HG03025 (cell line): ENCODE data around the gene SEMA3B.
"Not testable (repeated sequence)": the region's sequence is repeated elsewhere in the genome, so short reads cannot be mapped to it uniquely, and the experiment has no call there.

Source experiments
- ATAC-seq: cut with Tn5 transposase; IDR thresholded peaks from one replicate; pipeline ENCODE4 v1.9.1; 2021; ENCODE audit warnings: mild to moderate bottlenecking, moderate library complexity; ENCODE audit not compliant: unreplicated experiment, low FRiP score

SEMA3B gene

DNA sequence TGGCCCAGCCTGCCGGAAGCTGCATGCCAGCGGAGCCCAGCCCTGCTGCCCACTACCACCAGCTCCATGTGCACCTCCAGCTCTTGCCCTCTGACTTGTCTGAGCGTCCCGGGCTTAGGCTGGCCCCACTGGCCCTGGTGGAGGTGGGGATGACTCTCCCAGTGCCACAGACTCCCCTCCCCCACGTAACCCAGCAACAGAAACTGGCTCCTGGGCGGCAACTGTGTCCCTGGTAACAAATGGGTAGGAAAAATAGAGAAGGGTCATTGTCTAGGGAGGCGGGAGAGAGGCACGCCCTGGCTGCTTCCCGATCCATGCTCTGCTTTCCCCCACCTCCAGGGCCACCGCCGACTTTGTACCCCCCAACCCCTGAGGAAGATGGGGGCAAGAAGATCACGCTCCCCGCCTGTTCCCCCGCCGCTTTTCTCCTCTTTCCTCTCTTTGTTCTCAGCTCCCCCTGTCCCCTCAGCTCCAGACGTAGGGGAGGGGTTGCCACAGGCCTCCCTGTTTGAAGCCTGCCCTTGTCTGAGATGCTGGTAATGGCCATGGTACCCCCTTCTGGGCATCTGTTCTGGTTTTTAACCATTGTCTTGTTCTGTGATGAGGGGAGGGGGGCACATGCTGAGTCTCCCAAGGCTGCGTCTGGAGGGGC lies 10.8 kb upstream of the SEMA3B start:
- ATAC-seq = no peak

- ATAC-seq = no peak
These were observed 10.0 kb upstream of the SEMA3B start for GRCh38 chr3:50258979-50259378.

DNA sequence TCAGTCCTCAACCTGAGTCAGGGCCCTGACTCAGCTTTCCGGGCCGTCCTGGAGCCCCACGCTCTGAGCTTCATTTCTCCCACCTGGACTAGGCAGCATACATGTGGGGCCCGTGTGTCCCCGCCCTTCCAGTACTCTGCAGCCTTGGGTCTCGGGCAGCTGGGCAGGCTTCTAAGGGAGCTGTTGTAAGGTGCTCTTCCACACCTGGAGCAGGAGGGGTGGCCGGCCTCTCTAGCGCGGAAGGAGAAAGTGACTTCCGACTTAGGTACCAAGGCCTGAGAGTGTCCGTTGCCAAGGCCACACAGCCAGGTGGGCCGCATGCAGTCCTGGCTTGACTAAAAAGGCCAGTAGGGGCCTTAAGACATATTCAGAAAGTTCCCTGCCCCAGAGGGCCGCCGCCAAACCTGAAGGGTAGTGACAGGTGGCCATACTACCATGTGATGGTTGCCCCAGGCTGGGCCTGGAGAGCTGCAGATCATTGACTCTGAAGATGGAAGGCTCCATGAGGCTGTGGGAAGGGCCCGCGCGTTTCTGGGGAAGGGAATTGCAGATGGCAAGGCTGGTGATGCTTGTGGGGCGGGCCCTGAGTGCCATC lies 9.4 kb upstream of the SEMA3B start:
- ATAC-seq = no peak

DNA sequence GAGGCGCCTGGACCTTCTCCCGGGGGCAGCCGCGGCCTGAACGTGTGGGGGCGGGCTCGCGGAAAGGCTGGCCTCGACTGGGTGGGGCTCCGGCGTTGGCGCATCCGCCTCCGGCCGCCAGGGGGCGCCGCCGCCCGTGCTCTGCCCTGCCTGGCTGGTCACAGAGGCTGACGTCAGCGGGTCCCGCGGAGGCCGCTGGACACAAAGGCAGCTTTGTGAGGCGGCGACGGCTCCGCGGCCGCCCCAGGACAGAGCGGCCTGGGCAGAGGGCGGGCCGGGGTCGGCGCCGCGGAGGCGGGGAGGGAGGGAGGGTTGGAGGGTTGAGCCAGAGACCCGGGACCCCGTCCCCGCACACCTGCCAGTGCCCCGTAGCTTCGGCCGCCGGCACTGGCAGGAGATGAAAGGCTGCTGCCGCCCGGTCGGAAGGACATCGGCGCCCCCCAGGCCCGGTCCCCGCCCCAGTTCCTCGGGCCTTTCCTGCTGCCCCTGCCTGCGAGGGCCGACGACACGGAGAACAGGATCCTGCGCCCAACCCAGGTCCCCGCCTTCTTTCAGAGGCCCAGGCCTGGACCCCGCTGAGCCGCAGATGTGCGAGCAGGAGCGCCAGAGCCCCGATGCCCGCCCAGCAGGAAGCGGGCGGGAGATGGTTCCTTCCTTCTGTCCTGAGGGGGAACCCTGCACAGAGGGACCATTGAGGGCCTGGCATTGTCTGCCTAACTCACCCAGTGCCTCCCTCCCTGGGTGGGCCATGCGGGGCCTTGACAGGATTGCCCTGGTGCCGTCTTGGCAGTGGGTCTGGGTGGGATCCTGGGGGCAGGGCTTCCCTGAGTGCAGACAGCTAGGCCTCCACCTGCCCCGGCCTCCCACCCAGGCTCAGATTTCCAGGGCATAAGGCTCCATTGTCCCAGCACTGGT lies 8.7 kb upstream of the SEMA3B start:
- peak; percentile 73 for ATAC-seq

DNA sequence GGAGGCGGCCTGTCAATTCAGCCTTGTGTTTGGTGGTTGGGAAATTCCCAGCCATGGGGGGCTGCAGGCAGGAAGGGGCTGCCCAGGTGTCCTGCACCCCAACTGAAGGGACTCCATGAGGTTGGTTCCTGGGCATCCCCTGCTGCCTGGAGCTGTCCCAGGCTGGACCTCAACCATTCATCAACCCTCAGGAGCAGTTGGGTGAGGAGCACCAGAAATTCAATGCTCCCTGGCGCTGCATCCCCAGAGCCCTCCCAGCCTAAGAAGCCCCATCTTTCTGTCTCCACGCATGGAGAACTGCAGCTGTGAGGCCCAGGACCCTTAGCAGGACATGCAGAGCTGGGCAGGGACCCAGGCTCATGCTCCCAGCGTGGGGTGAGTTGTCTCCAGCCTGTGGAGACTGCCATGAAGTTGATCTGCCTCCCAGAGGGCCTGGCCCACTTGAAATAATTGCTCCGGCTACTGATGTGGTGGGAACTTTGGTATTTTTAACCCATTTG lies 8.0 kb upstream of the SEMA3B start:
- ATAC-seq = no peak

GRCh38 chr3:50261505-50261904 lies 7.4 kb upstream of the SEMA3B start:
- no peak for ATAC-seq

- ATAC-seq = not testable (repeated sequence)
These were observed 6.7 kb upstream of the SEMA3B start for GRCh38 chr3:50262200-50262599.

DNA sequence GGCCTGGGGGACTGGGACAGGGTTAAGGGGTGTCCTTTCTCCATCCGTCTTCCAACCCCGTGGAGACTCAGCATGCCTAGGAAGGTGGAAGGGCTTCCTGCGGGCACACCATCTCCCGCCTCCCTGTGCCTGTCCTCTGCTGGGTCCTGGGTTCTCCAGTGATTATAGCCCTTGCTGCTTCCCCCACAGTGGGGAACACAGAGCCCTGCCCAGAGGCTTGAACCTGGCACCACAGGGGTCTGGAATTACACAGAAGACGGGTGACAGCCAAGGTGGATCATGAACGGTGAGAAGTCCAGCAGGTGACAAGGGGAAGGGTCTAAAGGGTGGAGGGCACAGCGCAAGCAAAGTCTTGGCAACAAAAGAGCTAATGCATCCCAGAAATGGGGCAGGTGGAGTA lies 6.2 kb upstream of the SEMA3B start:
- no peak for ATAC-seq

DNA sequence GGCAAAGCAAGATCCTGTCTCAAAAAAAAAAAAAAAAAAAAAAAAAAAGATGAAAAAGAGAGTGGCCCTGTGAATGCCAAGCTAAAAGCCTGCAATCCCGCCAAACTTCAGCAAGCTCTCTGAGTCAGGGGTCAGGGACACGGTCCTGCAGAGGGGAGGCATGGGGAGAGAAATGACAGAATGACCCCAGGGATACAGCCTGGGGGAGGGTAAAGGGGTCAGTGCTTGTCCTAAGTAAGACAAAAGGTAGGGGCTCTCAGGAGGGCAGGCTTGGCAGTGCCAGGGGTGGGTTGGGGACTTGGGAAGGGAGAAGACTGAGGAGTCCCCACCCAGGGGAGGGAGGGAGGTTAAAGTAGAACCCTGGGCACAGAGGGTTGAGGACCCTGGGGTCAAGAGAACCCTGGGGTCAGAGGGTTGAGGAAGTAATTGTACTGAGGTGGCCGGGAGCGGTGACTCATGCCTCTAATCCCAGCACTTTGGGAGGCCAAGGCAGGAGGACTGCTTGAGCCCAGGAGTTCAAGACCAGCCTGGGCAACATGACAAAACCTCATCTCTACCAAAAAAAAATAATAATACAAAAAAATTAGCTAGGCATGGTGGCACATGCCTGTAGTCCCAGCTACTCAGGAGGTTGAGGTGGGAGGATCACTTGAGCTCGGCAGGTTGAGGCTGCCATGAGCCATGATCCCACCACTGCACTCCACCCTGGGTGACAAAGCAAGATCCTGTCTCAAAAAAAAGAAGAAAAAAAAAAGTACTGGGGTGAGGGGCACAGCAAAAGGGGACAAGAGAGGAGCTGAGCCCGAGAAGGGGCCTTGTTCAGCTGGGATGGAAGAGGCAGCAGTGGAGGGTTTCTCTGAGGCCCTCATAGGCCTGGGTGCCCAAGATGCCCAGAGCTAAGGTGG lies 5.2 kb upstream of the SEMA3B start:
- ATAC-seq = no peak

DNA sequence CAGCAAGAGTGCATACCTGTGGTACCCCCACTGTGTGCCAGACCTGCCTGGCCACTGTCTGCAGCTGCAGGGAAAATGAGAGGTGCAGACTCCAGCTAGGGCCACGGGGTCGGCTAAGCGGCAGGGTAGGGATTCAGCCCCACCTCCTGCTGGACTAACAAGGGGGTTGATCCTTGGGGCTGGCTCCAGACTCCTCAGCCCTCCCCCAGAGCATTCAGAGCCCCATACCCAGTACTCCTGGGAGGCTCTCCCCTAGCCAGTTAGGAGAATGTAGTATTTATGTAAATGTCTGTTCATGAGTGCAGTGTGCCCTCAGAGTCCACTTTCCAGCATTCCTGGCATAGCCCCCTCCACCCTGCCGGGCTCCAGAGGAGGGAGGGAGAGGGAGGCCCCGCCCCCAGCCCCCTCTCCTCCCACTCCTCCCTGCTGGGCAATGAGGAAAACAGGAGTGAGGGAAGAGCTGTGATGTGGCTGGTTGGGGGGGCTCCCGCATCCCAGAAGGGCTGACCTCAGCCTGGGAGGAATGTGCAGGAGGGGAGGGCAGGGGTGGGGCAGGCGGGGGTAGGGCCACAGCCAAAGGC lies 4.5 kb upstream of the SEMA3B start:
- ATAC-seq = no peak

DNA sequence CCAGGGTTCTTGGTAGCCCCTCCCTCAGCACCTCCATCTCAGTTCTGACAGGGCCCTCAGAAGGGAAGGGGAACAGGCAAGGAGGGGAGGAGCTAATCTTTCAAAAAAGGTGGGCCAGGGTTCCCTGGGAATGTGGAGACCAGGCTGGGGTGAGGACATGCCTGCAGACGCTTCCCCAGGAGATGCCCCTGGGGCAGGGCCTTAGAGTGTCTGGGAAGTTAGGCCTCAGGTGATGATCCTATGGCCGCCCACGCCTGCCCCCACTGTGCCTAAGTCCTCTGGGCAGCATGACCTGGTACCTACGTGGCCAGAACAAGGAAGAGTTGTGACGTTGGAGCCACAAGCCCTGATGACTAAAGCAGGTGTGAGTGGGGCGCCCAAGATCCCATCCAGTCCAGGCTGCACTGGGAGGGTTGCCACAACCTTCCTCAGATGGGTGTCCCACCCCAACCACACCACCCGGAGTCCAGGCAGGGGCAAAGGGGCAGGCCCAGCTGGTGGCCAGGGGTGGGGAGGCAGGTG lies 3.9 kb upstream of the SEMA3B start:
- ATAC-seq = no peak

GRCh38 chr3:50265571-50265970 lies 3.4 kb upstream of the SEMA3B start:
- ATAC-seq = no peak

GRCh38 chr3:50266017-50266416 lies 2.9 kb upstream of the SEMA3B start:
- ATAC-seq = no peak

- ATAC-seq = no peak
These were observed 2.1 kb upstream of the SEMA3B start for GRCh38 chr3:50266836-50267235.

DNA sequence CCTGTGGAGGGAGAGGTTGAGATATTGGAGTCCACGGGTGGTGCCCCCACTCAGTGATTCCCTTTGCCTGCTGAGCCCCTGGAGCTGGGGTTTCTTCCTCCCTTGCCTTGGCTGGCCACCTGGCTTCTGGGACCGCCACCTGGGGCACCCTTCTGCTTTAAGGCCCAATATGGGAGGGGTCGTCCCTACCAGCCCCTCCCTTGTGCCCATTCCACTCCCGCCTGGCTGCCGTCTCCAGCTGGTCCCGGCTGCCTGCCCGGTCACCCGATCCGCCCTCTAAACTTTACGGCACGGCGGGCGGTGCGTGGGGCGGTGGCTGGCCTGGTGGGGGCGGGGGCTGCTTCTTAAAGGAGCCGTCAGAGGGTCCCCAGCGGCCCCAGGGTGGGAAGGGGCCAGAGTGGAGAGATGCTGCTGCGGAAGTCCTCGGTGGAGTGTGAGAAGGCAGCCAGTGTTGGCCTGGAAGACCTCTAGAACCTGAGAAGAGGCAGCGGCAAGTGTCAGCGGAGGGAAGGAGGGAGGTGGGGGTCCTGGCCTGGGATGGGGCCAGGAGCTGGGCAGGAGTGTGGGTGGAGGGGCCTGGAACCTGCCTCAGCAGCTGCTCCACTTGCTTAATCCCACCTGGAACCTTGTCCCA lies 1.6 kb upstream of the SEMA3B start:
- no peak for ATAC-seq

- no peak for ATAC-seq
These were observed 671 bp upstream of the SEMA3B start for GRCh38 chr3:50268276-50268675.

GRCh38 chr3:50269460-50269859 lies 513 bp downstream of the SEMA3B start:
- no peak for ATAC-seq

DNA sequence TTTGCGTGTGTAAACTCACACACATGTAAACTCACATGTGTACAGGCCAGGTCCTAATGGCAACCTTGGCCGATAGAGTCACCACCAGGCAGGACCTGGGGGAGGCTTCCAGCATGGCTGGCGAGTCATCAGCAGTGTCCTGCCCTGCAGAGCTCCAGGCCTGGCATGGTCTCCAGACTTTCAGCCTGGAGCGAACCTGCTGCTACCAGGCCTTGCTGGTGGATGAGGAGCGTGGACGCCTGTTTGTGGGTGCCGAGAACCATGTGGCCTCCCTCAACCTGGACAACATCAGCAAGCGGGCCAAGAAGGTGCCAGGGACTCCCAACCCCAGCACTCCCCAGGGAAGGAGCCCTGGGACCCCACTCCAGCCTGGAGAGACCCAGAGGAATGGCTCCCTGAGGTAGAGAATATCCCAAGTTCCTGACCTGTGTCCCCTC lies 1.0 kb downstream of the SEMA3B start:
- no peak for ATAC-seq
